ENCODE data around the gene DLX2. TPM values are rescaled to one million over a fixed set of nuclear protein-coding genes. Genes with fewer than 3 reads are reported as not detected.

DLX2 gene
- polyA plus RNA-seq, 2 of the 4 experiments (the other 2 are of a cell fraction) = 0.04 to 0.19 TPM

- no peak overlapping the region for H3K27ac ChIP-seq
- no peaks in the 10 kb centered on the region for H3K4me1 ChIP-seq
- H3K4me2 ChIP-seq = no peak overlapping the region
- no peak; a peak in 1 of 6 replicates for ATAC-seq
- TF ChIP-seq CHD2 (IDR thresholded peaks at IDR 0.05; ENCODE audit: low read length, partially characterized antibody) (no peak), HOXA7 (CRISPR knock-in tag; IDR thresholded peaks at IDR 0.05) (no peak), ELK1 (IDR thresholded peaks at IDR 0.05; ENCODE audit: low read depth, low read length) (no peak), SMC3 (IDR thresholded peaks at IDR 0.05) (no peak), HMGXB4 (CRISPR knock-in tag; IDR thresholded peaks at IDR 0.05; ENCODE audit: borderline replicate concordance) (no peak), USF2 (IDR thresholded peaks at IDR 0.05) (no peak), BCL3 (IDR thresholded peaks at IDR 0.05) (no peak), MAFK (IDR thresholded peaks at IDR 0.05; ENCODE audit: partially characterized antibody) (no peak), POLR2A (IDR thresholded peaks at IDR 0.05; ENCODE audit: low read length) (no peak), RNF2 (IDR thresholded peaks at IDR 0.05; ENCODE audit: borderline replicate concordance, low read depth) (no peak), CBX2 (IDR thresholded peaks at IDR 0.05; ENCODE audit: borderline replicate concordance, low read depth) (no peak), MAX (IDR thresholded peaks at IDR 0.05) (no peak), RFX5 (IDR thresholded peaks at IDR 0.05) (no peak), CTCF (IDR thresholded peaks at IDR 0.05) (no peak), GATA3 (IDR thresholded peaks at IDR 0.05; ENCODE audit: borderline replicate concordance) (no peak), ZFP36 (IDR thresholded peaks at IDR 0.05; ENCODE audit: borderline replicate concordance, partially characterized antibody) (no peak), KDM1A (IDR thresholded peaks at IDR 0.05; ENCODE audit: low read depth) (no peak), ZSCAN20 (CRISPR knock-in tag; IDR thresholded peaks at IDR 0.05) (no peak)
- ChIA-PET CTCF (interaction anchor here (1.1 to 3.6 kb wide), 2 partner anchors 25 to 330 kb away, joined by 4 to 12 read pairs; no protein-coding TSS in a partner anchor), POLR2A (no interaction called here)
- no peak for FAIRE-seq
- no peak for DNase-seq (ENCODE audit: low read depth in 1 of 2, low spot score in 1 of 2)
- no peak overlapping the region for H3K4me3 ChIP-seq
- WGBS (ENCODE audit: missing lambda C conversion rate) = 59% methylated on average over 5 of the region's 5 CpGs
- no peaks in the 10 kb centered on the region; the same call in 2 of the 3 replicates for H3K9me3 ChIP-seq
These were observed 29.2 kb upstream of the DLX2 start for GRCh38 chr2:172131713-172132555.

- ChIA-PET CTCF (interaction anchor here (0.6 to 3.6 kb wide), 3 partner anchors 18 to 333 kb away, joined by 4 to 12 read pairs (median 8); no protein-coding TSS in a partner anchor), POLR2A (interaction anchor here (0.7 kb wide), 1 partner anchor 207 kb away, joined by 3 read pairs; the partner anchor contains the start of gene HAT1)
- Histone ChIP-seq H3K9me3 (no peaks in the 10 kb centered on the region; the same call in 2 of the 3 replicates), H3K4me1 (no peaks in the 10 kb centered on the region), H3K4me3 (no peak overlapping the region), H3K27ac (no peak overlapping the region), H3K4me2 (no peak overlapping the region)
- DNase-seq (ENCODE audit: low read depth in 1 of 2, low spot score in 1 of 2) (no peak), ATAC-seq (no peak), FAIRE-seq (no peak)
- no peak for TF ChIP-seq KDM1A (IDR thresholded peaks at IDR 0.05; ENCODE audit: low read depth)
- TF ChIP-seq RNF2 (IDR thresholded peaks at IDR 0.05; ENCODE audit: borderline replicate concordance, low read depth) = no peak
- TF ChIP-seq TFCP2L1 (CRISPR knock-in tag; IDR thresholded peaks at IDR 0.05) = no peak
- TF ChIP-seq POLR2A (IDR thresholded peaks at IDR 0.05; ENCODE audit: low read length) = no peak
- no peak for TF ChIP-seq RCOR1 (IDR thresholded peaks at IDR 0.05; ENCODE audit: low read depth, low read length)
- no peak for TF ChIP-seq FOSB (CRISPR knock-in tag; IDR thresholded peaks at IDR 0.05)
- no peak for TF ChIP-seq CTCF (IDR thresholded peaks at IDR 0.05)
- no peak for TF ChIP-seq NR3C1 (IDR thresholded peaks at IDR 0.05)
- no peak for TF ChIP-seq RAD21 (conservative IDR thresholded peaks at IDR 0.05 in 1 of 2, IDR thresholded peaks at IDR 0.05 in 1 of 2)
- no peak for TF ChIP-seq ESRRA (IDR thresholded peaks at IDR 0.05; ENCODE audit: borderline replicate concordance, low read length)
- no peak for TF ChIP-seq CHD2 (IDR thresholded peaks at IDR 0.05; ENCODE audit: low read length, partially characterized antibody)
- TF ChIP-seq PHF8 (IDR thresholded peaks at IDR 0.05; ENCODE audit: borderline replicate concordance, low read depth) = no peak
- TF ChIP-seq FOXS1 (CRISPR knock-in tag; IDR thresholded peaks at IDR 0.05) = no peak
These were observed 26.7 kb upstream of the DLX2 start for GRCh38 chr2:172129404-172129803.

Measured in A549 (cell line).